HG03469 (cell line): ENCODE measurements around the gene DACH1.
A peak's percentile ranks its signal among the peaks of the same experiment; 100 is the strongest.
"Not testable (repeated sequence)": the region's sequence is repeated elsewhere in the genome, so short reads cannot be mapped to it uniquely, and the experiment has no call there.

Experiments used
- ATAC-seq: cut with Tn5 transposase; IDR thresholded peaks from one replicate; pipeline ENCODE4 v1.9.1; 2021; ENCODE audit warnings: mild to moderate bottlenecking, moderate library complexity, moderate number of reproducible peaks; ENCODE audit not compliant: unreplicated experiment

Gene DACH1

DNA sequence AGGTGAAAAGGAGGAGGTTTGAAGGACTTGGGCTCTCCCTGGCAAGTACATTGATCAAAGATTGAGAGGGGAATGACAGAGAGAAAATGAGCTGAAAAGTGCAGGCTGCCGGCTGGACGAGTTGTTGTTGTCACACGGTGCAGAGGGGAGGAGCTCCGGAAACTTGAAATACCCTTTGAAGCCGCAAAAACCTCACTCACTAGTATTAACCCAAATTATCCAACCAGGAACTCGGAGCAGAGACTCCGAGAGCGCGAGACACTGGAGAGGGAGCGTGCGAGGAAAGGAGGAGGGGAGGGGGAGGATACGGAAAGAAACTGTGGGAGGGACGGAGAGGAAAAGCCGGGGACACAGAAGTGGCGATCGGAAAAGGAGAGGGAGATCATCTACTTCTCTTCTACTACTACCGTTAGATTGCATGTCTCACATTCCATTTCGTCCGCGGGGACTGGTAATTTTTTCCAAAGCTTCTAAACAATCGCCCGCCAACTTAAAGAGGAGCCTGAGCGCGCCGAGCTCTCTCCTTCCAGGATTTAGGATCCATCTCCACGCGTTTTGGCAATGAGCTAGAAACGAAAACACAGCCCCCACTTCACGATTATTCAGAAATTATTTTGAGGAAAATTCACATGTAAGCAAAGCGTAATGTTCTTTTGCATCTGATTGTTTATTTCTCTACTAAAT is at the start of gene DACH1:
Gene DACH1 (minus strand): TSS at position 74 of the 684 bp plus-strand sequence.
- no peak for ATAC-seq

DNA sequence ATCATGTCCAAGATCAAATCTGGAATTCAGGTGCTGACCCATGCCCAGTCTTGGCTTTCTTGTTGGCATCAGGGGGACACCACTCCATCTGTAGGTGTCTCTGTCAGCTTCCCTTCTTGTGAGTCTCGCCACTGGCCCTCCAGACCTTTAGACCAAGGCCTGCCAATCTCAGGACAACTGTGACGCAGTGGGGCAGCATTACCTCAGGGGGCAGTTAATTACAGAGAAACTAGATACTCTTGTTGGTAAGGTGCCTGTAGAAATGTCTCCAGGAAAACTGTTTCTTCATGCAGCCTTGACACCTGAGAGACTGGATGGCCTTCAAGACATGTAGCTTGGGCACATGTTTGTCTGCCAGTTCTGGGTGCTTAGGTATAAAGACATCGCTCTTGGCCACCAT is 46.7 kb upstream of the DACH1 start:
- ATAC-seq: no peak

DNA sequence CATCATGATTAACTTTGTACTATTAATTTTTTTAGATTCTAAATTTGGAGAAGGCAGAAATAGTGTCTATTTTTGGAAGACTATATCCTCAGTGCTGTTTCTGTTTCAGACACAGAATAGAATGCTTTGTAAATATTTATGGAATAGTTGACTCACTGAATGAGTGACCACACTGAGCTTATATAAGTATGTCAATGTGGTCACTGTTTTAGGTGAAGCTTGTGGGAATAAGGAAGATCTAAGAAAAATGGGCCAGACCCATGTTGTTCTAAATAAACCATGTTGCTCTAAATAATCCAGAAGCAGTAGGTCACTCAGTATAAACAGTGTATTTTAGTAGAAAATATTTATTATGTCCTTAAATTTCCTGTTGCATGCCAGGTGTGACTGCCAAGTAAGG is 45.5 kb upstream of the DACH1 start:
- no peak for ATAC-seq

GRCh38 chr13:71906448-71906847 is 39.4 kb upstream of the DACH1 start:
- no peak for ATAC-seq

GRCh38 chr13:71902676-71903075 is 35.7 kb upstream of the DACH1 start:
- no peak for ATAC-seq

- ATAC-seq: not testable (repeated sequence)
These were observed 26.5 kb upstream of the DACH1 start for GRCh38 chr13:71893506-71893905.

- ATAC-seq: no peak
These were observed 19.9 kb upstream of the DACH1 start for GRCh38 chr13:71886880-71887279.

- no peak for ATAC-seq
These were observed 15.1 kb upstream of the DACH1 start for GRCh38 chr13:71882120-71882519.

GRCh38 chr13:71880753-71881541 is 13.9 kb upstream of the DACH1 start:
- ATAC-seq: no peak

- ATAC-seq: no peak
These were observed 12.9 kb upstream of the DACH1 start for GRCh38 chr13:71879808-71880344.

GRCh38 chr13:71879129-71879535 is 12.1 kb upstream of the DACH1 start:
- peak; percentile 84 for ATAC-seq

DNA sequence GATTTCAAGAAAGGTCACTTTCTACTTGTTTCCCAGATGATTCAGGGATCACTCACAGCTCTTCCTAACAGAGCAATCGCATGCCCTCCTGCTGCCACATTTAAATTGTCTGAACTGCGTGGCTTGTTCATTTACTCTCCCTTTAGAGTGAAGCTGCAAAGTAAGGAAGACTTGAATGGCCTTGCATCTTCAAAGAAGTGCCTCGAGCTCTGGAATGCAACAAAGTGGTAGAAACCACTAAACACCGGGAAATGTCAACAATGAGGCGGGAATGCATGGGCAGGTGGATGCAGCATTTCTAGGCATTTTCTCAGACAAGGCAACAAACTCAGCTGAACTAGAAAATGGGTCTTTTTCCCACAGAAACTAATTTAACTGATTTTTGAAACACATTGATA is 10.3 kb upstream of the DACH1 start:
- no peak for ATAC-seq

- ATAC-seq: no peak
These were observed 9.7 kb upstream of the DACH1 start for GRCh38 chr13:71876648-71877255.

DNA sequence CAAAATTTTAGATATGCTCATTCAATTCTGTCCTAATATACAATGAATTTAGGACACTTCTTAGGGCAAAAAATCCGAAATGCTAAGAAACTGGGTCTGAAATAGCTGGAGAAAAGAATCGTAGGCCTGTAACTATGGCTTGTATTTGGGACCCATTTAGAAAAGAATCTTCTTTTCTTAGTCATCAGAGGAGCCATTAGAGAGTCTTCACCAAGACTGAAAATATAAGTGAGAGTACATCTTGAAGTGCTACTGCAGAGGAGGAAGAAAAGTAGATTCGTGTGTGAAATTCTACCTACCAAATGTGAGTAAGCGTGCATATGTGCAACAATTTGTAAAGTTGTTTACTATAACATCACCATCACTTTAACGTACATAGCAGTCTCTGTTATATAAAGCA is 8.8 kb upstream of the DACH1 start:
- ATAC-seq: no peak

GRCh38 chr13:71874458-71874857 is 7.5 kb upstream of the DACH1 start:
- no peak for ATAC-seq

DNA sequence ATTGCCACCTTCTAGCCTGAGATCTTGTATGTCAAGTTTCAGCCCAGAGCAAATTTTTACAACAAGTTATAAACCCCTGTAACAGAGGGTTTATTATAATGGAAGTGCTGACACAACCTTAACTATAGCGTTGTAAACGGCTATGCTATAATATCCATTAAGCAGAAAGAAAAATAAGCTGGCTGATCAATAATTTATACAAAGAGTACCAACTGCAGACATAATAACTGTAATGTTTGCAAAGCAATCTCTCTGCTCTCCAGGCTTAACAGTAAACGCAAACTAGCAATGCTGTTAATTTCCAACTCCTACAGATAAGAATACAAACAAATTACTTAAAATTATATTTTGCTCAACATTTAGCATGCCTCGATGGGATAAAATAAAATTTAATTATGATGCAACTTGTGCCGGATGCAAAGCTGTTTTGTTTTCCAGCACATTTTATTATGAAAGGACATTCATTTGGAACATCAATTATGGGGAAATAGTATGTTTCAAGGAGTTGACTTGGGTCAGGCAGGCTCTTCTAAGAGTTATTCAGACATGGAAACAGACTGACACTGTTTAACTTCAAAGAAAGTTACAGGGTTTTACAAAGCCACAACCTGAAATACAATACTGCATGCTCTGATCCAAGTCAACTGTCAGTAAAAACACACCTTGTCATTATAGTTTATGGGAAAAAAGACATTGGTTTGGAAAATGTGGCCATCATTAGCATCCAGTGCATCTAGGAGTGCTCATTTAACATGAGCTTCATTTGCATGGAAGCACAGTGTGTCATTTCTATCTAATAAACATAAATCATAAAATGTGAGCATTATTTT is 6.6 kb upstream of the DACH1 start:
- no peak for ATAC-seq

- no peak for ATAC-seq
These were observed 4.8 kb upstream of the DACH1 start for GRCh38 chr13:71871844-71872243.

GRCh38 chr13:71871176-71871754 is 4.3 kb upstream of the DACH1 start:
- no peak for ATAC-seq

DNA sequence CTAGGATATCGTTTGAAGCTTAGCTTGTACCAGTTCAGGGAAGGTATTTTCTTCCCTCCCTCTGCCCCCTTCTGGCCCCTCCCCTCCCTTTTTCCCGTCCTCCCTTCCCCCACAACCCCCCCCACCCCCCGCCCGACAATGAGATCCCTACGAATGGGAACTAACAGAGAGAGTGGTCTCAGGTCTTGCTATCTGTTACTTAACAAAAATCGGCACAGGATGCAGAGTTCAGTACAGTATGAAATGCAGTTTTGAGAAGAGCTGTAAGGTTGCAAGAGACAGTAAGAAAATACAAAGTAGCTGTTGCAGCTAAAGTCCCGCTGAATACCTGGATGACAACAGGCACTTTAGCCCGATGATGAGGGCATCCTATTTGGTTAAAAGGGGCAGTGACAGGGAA is 3.1 kb upstream of the DACH1 start:
- ATAC-seq: no peak

- ATAC-seq: no peak
These were observed 2.3 kb upstream of the DACH1 start for GRCh38 chr13:71869274-71869673.
